Measurements from ENCODE around the gene FILIP1.
A peak's percentile ranks its signal among the peaks of the same experiment; 100 is the strongest.

Gene FILIP1, protein sequence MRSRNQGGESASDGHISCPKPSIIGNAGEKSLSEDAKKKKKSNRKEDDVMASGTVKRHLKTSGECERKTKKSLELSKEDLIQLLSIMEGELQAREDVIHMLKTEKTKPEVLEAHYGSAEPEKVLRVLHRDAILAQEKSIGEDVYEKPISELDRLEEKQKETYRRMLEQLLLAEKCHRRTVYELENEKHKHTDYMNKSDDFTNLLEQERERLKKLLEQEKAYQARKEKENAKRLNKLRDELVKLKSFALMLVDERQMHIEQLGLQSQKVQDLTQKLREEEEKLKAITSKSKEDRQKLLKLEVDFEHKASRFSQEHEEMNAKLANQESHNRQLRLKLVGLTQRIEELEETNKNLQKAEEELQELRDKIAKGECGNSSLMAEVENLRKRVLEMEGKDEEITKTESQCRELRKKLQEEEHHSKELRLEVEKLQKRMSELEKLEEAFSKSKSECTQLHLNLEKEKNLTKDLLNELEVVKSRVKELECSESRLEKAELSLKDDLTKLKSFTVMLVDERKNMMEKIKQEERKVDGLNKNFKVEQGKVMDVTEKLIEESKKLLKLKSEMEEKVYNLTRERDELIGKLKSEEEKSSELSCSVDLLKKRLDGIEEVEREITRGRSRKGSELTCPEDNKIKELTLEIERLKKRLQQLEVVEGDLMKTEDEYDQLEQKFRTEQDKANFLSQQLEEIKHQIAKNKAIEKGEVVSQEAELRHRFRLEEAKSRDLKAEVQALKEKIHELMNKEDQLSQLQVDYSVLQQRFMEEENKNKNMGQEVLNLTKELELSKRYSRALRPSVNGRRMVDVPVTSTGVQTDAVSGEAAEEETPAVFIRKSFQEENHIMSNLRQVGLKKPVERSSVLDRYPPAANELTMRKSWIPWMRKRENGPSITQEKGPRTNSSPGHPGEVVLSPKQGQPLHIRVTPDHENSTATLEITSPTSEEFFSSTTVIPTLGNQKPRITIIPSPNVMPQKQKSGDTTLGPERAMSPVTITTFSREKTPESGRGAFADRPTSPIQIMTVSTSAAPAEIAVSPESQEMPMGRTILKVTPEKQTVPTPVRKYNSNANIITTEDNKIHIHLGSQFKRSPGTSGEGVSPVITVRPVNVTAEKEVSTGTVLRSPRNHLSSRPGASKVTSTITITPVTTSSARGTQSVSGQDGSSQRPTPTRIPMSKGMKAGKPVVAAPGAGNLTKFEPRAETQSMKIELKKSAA (N-terminal part only)
- total RNA-seq = 0 to 0.39 (median 0) reads per million in 3 experiments

DNA sequence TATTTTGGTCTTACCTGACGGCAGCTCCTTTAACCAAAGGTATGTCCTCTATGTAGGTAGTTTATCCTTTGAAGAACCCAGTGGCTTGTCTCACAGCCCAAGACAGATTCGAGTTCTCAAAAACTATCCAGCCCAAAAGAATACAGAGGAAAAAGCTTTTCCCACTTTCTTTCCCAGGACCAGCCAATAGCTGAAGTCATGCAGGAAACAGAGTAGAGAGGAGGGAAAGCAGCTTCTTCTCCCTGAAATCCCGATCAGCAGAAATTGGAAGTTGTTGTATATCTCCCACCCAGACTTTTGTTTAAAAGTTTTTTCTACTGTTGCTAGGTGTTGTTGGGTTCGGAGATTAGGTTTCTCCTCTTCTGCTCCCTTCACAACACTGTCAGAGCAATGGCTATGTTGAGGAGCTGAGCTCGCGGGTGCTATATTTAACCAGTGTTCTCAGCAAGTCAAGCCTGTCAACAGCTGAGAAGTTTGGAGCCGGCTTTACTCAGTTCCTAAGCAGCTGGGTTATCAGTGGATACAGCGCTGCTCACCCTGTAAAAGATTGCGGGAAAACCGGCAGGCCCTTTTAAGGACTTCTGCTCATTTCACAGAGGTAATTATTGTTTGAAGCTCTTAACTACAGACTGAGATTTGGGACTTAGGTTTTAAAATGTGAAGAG, at the start of gene FILIP1:
Gene FILIP1 (minus strand): TSS at position 401 of the 665 bp plus-strand sequence. CDS start 78,828 bp downstream, outside the sequence.
- DNase-seq = no peak

DNA sequence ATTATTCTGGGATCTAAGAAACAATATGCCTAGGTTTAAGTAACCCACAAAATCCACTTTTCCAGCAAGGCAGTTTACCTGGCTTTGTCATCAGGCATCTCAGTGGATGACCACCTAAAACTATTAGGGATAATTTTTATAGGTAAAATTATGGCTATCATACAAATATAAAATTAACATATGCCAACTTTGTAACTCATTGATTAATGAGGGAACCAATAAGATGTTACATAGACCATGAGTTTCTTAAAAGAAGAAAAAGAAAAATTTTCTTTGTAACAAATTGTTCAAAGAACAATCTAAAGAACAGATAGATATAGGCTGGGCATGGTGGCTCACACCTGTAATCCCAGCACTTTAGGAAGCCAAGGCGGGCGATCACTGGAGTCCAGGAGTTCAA, 49.7 kb upstream of the FILIP1 start:
- no peak for DNase-seq

DNA sequence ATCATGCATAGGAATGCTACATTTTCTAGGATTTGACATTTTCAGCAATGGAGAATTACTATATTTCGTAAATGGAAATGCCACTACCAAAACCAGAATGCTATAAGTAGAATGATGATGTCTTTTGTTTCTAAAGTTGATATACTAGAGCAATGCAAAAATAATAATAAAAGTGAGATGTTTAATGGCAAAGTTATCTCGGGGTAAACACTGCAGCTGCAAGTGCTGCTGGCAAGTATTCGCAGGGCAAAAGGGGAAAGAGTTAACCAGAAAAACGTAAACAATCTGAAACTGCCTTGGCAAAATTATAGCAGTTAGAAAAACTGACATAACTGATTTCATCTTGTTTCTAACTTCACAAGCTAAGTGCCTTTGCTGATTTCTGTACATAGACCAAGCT, 45.5 kb upstream of the FILIP1 start:
- DNase-seq = no peak

DNA sequence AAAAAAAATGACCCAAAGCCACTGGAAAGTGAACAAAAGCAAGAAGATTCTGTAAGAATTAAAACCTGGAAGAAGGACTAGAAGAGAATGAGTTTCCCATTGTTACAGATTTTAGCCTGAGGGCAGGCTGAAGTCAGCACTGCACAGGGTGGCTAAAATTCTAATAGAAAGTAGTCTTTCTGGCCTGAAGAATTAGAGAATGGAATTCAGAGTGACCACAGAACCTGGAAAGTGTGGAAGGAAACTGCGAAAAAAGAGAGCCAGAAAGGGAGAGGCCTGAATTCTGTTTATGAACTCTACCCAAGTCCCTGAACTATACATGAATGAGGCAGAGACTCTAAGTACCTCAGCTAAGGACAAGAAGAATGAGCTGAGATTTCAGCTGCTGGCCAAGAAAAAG, 38.9 kb upstream of the FILIP1 start:
- DNase-seq = no peak

DNA sequence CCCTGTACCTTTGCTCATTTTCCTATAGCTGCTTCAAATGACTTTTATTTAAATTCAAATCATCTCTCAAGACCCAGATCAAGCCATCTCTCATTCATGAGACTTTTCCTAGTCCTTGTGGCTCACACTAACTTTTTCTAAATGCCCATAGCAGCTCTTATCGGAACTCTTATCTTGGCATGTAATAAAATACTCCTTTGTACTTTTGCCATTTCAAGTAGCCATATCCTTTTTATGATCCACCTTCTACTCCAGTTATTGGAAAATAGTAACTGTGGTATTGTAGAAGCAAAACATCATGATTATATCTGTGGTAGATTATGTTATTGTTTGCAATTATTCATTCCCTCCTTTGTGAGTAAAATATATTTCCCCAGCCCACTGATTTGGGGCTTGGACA, 37.6 kb upstream of the FILIP1 start:
- no peak for DNase-seq

DNA sequence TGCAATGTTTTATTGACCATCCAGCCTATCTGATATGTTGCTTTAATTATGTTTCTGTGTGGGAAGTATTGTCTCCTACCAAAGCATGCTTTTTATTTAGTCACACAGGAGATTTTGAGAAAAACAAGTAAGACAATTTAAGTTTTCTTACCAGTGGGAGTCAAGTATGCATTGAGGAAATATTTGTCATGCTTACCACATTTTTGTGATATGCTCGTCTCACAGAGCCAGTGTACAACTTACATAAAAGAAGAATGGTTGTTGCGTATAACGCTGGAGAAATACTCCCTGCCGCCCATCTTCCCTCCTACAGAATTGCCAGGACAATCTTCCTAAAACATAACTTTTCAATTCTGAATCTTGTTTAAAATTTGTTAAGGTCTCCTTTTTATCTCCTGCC, 37.1 kb upstream of the FILIP1 start:
- DNase-seq = no peak

DNA sequence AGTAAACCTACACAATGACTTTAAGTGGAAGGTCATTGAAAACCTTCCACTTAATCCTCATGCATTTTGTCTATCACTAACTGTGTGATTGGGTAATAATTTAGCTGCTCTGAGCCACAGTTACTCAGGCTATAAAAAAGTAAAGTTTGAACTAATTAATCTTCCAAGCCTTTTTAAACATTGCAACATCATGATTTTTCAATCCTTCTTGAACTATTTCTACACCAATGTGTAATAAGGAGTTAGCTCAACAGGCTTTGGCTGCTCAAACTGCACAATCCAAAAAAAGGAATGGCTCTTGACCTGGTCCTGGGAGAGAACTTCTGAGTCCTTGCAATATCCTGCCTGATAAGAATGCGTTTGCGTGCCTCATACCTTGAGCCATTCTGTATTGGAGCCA, 34.8 kb upstream of the FILIP1 start:
- no peak for DNase-seq

DNA sequence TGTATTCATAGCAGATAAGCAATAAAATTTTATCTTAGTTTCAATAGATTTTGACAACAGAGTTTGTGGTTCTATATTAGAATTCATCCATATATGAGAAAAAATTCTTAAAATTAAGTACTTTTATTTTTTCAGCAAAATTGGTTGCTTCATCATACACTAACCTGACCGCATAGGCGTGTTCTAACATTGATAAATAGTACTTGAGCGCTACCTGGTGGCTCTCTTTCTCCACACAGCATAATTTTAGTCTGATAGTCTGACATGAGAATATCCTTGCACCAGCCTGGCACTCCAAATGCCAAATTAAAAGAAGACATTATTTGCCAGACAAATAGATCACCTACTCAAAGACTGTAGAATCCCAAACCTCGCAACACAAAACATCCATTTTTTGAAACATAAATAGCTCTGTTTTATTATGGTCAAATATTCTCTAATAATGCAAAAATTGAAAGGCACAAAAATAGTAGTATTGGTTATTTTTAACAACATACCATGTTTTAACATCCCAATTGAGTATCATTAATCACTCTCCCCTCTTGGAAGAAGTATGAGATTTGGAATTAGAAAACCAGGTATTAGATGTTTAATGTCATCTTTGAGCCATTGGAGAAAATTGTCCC, 33.0 kb upstream of the FILIP1 start:
- DNase-seq = peak; percentile 56

DNA sequence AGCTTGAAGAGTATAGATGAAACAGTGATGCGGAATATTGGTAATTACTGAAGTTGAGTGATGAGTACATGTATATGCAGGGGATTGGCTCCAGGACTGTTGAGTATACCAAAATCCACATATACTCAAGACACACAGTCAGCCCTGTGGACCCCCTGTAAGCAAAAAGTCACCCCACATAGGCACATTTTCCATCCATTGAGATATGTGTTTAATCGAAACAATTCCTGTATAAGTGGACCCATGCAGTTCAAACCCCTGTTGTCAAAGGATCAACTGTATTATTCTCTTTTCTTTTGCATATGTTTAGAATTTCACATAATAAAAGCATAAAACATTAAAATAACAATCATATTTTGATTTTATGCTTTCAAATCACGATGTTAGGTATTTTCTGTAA, 32.1 kb upstream of the FILIP1 start:
- DNase-seq = no peak

DNA sequence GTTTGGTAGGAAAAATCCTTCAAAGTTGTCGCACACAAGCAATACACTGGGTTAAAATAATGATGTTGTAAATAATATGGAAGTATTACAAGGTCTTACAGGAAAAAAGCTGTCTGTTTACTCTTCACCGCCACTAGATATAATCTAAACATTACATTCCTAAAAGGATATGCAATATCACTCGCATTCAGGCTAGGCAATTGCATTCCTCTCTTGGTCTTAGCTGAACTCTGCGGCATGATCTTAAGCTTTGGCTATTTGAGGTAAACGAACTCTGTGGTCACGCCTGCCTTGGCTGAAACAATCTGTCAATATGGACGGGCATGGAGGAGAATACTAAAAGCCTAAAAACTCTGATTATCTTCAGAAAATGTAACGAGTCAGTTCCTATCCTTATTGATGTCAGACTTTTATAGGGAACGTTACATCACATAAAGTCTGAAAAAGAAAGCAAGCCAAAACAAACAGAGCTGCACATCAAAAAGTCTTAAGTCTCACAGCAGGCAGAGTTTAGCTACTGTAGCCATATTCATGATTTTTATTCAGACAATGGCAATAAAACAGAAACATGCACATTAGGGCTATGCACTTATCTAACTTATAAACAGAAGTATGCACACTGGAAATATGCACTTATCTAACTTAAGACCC, 30.8 kb upstream of the FILIP1 start:
- no peak for DNase-seq

DNA sequence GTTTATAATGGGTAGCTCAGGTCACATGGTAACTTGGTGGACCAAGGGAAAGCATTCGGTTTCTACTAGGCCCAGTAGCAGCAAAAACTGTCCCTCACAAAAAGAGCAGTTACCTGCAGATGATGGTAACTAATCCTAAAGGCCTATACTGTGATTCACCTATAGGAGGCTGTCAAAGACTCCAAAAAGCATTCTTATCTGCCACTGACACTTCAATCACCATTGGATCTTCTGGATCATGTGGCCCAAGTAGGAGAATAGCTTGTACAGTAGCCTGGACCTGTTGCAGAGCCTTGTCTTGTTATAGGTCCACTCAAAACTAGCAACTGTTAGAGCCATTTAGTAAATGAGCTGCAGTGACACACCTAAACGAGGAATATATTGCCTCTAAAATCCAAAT, 23.2 kb upstream of the FILIP1 start:
- no peak for DNase-seq

DNA sequence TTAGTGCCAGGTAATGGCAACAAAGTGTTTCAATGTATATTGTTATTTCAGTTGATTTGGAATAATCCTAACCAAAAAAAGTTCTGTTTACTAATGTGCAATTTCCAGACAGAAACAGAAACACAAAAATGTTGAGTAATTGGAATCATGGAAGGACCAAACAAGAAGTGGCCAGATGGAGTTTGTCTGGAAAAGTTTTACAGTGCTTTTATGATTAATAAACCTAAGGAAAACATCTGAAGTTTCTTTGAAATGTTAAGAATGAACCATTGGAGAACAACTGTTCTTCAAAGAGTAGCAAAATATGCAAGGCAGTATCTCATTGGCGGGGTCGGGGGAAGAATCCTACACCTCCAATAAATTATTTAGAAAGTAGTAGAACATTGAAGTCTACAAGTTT, 19.0 kb upstream of the FILIP1 start:
- no peak for DNase-seq

DNA sequence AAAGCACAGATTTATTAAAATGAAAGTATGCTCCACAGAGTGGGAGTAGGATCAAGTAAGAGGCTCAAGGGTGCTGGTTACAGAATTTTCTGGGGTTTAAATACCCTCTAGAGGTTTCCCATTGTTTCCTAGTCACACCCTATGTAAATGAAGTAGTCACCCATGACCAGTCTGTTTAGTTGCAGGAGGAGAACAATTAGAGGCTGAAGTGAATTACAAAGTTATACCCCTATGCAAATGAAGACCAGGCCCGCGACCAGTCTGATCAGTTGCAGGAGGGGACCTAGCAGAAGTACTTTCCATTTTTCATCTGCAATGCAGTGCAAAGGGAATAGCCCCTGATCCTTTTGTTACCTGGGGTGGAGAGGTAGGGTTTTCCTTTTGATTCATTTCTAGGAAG, 11.8 kb upstream of the FILIP1 start:
- DNase-seq = no peak

DNA sequence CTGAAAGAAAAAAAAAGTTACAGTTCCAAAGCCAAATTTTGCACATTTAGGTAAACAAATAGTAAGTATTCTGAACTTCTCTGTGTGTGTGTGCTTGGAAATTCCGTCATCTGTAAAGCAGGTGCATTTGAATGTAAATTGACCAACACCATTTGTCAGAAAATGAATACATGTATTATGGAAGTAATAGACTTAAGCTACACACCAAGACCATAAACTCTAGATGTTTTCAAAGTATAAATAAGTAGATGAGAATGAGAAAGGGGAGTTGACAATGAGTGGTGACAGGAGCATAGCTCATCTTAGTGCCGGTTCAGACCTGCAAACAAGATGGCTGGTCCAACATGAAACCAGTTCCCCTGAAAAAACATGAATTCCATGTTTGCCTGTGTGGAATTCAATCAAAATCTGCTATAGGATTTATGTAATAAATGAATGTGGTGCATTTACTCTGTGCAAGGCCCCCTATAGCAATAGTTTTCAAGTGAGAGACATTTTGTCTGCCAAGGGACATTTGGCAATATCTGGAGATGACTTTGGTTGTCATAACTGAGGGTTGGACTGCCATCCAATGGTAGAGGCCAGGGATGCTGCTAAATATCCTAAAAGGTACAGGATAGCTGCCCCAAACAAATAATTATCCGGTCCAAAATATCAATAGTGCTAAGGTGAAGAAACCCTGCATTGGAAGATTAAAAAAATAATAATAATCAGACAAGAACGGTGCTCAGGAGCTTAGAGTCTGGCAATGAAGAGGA, 11.0 kb upstream of the FILIP1 start:
- no peak for DNase-seq

DNA sequence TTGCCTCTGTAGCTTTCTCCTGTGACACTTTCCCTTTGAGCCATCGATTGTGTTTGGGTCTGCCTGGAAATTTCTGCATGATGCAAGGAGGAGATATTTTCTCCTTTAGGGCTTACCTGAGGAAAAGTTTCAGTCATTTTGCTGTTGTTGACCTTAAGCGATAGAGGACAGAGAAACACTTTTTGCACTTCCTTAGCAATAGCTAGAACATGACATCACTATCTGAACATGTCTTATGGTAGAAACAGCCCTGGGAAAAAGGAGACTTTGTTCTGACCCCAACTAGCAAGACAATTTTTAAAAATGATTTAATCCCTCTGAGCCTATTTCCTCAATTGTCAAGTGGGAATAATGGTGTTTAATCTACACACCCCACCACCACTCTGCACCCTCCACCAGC, 9.7 kb upstream of the FILIP1 start:
- DNase-seq = no peak

DNA sequence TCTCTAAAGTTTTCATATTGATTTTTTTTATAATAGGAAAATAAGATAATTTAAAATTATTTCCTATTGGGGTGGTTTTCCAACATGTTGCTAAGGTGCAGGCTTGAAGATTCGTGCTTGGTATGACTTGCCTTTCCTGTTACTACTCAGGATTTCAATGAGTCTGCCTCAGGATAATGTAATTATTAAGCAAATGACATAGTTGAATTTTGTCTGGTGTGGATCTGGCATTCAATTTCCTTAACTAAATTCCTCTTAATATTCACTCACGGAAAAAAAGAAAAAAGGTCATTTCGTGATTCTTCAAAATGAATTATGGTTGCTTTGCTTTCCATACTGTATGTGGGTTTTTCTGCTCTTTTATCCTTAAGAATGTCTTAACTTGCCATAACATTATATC, 9.3 kb upstream of the FILIP1 start:
- no peak for DNase-seq

DNA sequence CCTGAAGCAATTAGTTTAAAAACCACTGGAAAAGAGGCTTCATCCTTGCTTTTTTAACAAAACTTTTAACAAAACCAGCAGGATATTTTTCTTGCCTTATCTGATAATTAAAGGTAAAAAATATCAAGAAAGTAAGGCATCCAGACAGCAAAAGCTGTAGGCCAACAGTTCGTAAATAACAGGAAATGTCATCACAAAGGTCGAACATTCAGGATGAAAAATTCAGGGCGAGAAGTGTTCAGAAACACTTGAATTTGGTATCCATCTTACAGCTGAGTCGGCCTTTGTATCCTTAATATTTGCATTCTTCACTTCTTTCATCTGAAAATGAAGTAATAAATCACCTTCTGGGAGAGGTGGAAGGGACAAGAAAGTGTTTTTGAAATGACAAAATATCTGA, 8.2 kb upstream of the FILIP1 start:
- DNase-seq = no peak

DNA sequence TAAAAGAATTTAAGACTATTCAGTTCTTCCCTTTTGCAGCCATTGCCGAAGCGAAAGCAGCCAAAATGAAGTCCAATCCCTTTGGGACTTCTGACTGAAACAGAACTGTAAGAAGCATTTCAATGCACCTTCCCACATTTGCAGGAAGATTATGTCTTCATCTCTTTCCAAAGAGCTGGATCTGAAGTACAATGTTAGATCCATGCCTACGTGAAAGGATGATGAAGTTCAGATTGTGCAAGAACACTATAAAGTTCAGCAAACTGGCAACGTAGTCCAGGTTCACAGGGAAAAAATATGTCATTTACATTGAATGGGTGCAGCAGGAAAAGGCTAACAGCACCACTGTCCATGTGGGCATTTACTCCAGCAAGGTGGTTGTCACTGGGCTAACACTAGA, 6.0 kb upstream of the FILIP1 start:
- DNase-seq = no peak

DNA sequence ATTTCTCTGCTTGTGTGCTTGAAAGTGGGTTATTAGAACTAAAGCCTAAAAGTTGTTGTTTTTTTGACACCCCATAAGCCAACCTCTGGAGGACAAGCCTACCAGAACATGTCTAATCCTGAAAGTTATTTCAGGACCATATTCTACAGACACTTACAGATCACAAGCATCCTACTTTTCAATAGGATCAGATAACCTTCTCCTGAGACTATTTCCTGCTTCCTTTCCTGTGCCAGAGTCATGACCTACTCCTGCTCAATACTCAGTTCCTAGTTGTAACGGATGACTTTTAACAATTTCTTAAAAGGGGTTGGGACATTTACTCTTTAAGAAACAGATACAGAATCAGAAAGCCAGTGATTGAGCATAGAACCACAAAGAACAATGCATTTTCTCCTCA, 5.3 kb upstream of the FILIP1 start:
- no peak for DNase-seq

DNA sequence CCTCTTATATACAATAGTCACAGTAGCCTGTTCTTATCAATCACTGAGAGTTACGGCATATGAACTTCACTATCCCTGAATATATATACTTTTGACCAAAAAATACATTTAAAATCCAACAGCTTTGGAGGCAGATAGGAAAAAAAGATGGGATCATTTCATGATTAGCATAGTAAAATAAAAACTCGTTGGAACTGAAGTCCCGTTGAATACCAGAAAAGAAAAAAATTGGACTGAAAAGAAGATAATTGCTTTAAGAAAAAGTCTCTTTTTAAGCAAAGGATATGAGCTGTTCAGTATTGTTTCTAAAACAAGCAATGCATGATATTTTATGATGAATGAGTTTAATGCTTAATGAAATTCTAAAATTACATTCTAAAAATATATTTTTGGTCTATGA, 4.4 kb upstream of the FILIP1 start:
- DNase-seq = no peak

DNA sequence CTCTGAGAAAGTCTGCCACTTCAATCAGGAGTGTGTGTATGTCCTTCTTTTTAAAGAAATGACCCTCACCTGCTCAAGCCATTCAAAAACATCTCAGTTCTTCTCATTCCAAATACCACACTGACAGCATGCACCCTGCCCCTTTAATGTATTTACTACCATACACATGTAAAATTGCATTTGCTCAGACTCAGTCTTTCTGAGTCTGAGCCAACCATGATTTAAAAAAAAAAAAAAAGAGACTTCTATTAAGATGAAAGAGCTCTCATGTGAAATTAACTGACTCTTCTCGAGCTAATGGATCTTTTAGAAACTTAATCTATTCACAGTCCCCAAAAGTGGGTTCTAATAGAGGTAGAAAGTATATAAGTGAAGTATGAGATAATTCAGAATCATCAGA, 1.4 kb upstream of the FILIP1 start:
- DNase-seq = no peak
